H9 (cell line): ENCODE data around the gene POU2F2. TPM values are rescaled to one million over a fixed set of nuclear protein-coding genes. Genes with fewer than 3 reads are reported as not detected.

Experiments used
- DNase-seq: peaks from one replicate; pipeline ENCODE4 v3.0.0-alpha.2; 2017
- H2AFZ ChIP-seq: one replicate; pipeline ENCODE4 v1.6.1; 2013; ENCODE audit warnings: mild to moderate bottlenecking, low read length, control low read depth, moderate library complexity
- H2AK5ac ChIP-seq: 2 replicates; pipeline ENCODE4 v1.6.1; 2013; ENCODE audit warnings: low read length, control low read depth, mixed read lengths; ENCODE audit not compliant: insufficient read length
- H2BK120ac ChIP-seq: one replicate; pipeline ENCODE4 v1.6.1; 2013; ENCODE audit warnings: low read depth, mild to moderate bottlenecking, low read length, control low read depth, inconsistent platforms; ENCODE audit not compliant: poor library complexity, severe bottlenecking
- H2BK12ac ChIP-seq: 2 replicates; pipeline ENCODE4 v1.6.1; 2013; ENCODE audit warnings: low read length, control low read depth, mixed read lengths, low read depth; ENCODE audit not compliant: insufficient read length
- H2BK15ac ChIP-seq: 2 replicates; pipeline ENCODE4 v1.6.1; 2013; ENCODE audit warnings: low read depth, low read length, control low read depth
- H2BK20ac ChIP-seq: one replicate; pipeline ENCODE4 v1.6.1; 2013; ENCODE audit warnings: low read depth, mild to moderate bottlenecking, low read length, control low read depth, inconsistent platforms; ENCODE audit not compliant: poor library complexity, severe bottlenecking
- H2BK5ac ChIP-seq: 2 replicates; pipeline ENCODE4 v1.6.1; 2013; ENCODE audit warnings: low read length, control low read depth, mixed read lengths; ENCODE audit not compliant: insufficient read length
- H3K14ac ChIP-seq: 2 replicates; pipeline ENCODE4 v1.6.1; 2013; ENCODE audit warnings: low read length, control low read depth; ENCODE audit not compliant: insufficient read depth
- H3K18ac ChIP-seq: 2 replicates; pipeline ENCODE4 v1.6.1; 2013; ENCODE audit warnings: low read depth, mild to moderate bottlenecking, mixed read lengths, low read length, control low read depth; ENCODE audit not compliant: insufficient read length
- H3K23ac ChIP-seq: 2 replicates; pipeline ENCODE4 v1.6.1; 2013; ENCODE audit warnings: low read length, control low read depth, mixed read lengths, low read depth; ENCODE audit not compliant: insufficient read length
- H3K23me2 ChIP-seq: 2 replicates; pipeline ENCODE4 v1.6.1; 2013; ENCODE audit warnings: low read depth, mild to moderate bottlenecking, mixed read lengths, low read length, control low read depth; ENCODE audit not compliant: insufficient read length, poor library complexity, severe bottlenecking
- H3K27ac ChIP-seq: 2 replicates; pipeline ENCODE4 v1.5.1; 2013; ENCODE audit warnings: low read length, control low read depth, mixed read lengths, low read depth; ENCODE audit not compliant: insufficient read length
- H3K27me3 ChIP-seq: 2 replicates; pipeline ENCODE4 v1.6.1; 2013; ENCODE audit warnings: low read length, control low read depth, inconsistent platforms; ENCODE audit not compliant: insufficient read depth
- H3K4ac ChIP-seq: 2 replicates; pipeline ENCODE4 v1.6.1; 2013; ENCODE audit warnings: low read depth, mild to moderate bottlenecking, control low read depth, inconsistent platforms, low read length, moderate library complexity
- H3K4me1 ChIP-seq: 2 replicates; pipeline ENCODE4 v1.6.1; 2013; ENCODE audit warnings: low read length, control low read depth, inconsistent platforms; ENCODE audit not compliant: insufficient read depth
- H3K4me2 ChIP-seq: 2 replicates; pipeline ENCODE4 v1.6.1; 2013; ENCODE audit warnings: low read length, control low read depth, mixed read lengths; ENCODE audit not compliant: insufficient read length, insufficient read depth
- H3K56ac ChIP-seq: 2 replicates; pipeline ENCODE4 v1.6.1; 2013; ENCODE audit warnings: low read depth, mild to moderate bottlenecking, mixed read lengths, low read length, control low read depth; ENCODE audit not compliant: insufficient read length
- H3K79me1 ChIP-seq: 2 replicates; pipeline ENCODE4 v1.6.1; 2013; ENCODE audit warnings: low read depth, mild to moderate bottlenecking, moderate library complexity, low read length, control low read depth, inconsistent platforms; ENCODE audit not compliant: insufficient read depth, poor library complexity, severe bottlenecking
- H3K79me2 ChIP-seq: 2 replicates; pipeline ENCODE4 v1.6.1; 2013; ENCODE audit warnings: low read length, control low read depth, inconsistent platforms; ENCODE audit not compliant: insufficient read depth
- H3K9ac ChIP-seq: 2 replicates; pipeline ENCODE4 v1.6.1; 2013; ENCODE audit warnings: low read length, control low read depth, mixed read lengths; ENCODE audit not compliant: insufficient read length; ENCODE audit errors: extremely low read depth
- H3K9me3 ChIP-seq: one replicate; pipeline ENCODE4 v1.6.1; 2013; ENCODE audit warnings: low read depth, low read length, inconsistent platforms; ENCODE audit not compliant: control insufficient read depth
- H3T11ph ChIP-seq: one replicate; pipeline ENCODE4 v1.6.1; 2013; ENCODE audit warnings: mild to moderate bottlenecking, low read length, control low read depth, inconsistent platforms
- H4K20me1 ChIP-seq: one replicate; pipeline ENCODE4 v1.6.1; 2013; ENCODE audit not compliant: control insufficient read depth, insufficient read length, insufficient read depth
- H4K5ac ChIP-seq: 2 replicates; pipeline ENCODE4 v1.6.1; 2013; ENCODE audit warnings: low read depth, mild to moderate bottlenecking, mixed read lengths, low read length, control low read depth; ENCODE audit not compliant: insufficient read length
- H4K8ac ChIP-seq: replicated peaks from 2 replicates; pipeline ENCODE4 v1.6.1; 2013; ENCODE audit warnings: low read length, control low read depth, mixed read lengths, low read depth; ENCODE audit not compliant: insufficient read length
- H4K91ac ChIP-seq: 2 replicates; pipeline ENCODE4 v1.6.1; 2013; ENCODE audit warnings: low read depth, mild to moderate bottlenecking, moderate library complexity, mixed read lengths, low read length, control low read depth; ENCODE audit not compliant: insufficient read length
- H3K27ac Mint-ChIP-seq, 3 experiments: 2 replicates in 2 of 3; 3 replicates in 1 of 3; pipeline ENCODE4 v1.8.0; 2020 to 2021; ENCODE audit warnings: mixed read lengths in 3 of 3, mild to moderate bottlenecking in 1 of 3, moderate library complexity in 1 of 3
- H3K27me3 Mint-ChIP-seq: 2 replicates; pipeline ENCODE4 v1.8.0; 2021; ENCODE audit warnings: low read depth, mild to moderate bottlenecking, moderate library complexity, mixed read lengths
- H3K36me3 Mint-ChIP-seq, 3 experiments: 2 replicates in 2 of 3; 3 replicates in 1 of 3; pipeline ENCODE4 v1.8.0; 2020 to 2021; ENCODE audit warnings: low read depth in 3 of 3, mixed read lengths in 3 of 3; ENCODE audit not compliant: insufficient read depth in 1 of 3
- H3K4me1 Mint-ChIP-seq, 2 experiments: 2 replicates each; pipeline ENCODE4 v1.8.0; 2020; ENCODE audit warnings: mixed read lengths in 2 of 2
- H3K4me3 Mint-ChIP-seq, 2 experiments: 2 replicates in 1 of 2; 3 replicates in 1 of 2; pipeline ENCODE4 v1.8.0; 2020 to 2021; ENCODE audit warnings: mild to moderate bottlenecking in 2 of 2, mixed read lengths in 2 of 2, moderate library complexity in 1 of 2
- H3K9me3 Mint-ChIP-seq, 2 experiments: 2 replicates in 1 of 2; 3 replicates in 1 of 2; pipeline ENCODE4 v1.8.0; 2020; ENCODE audit warnings: mild to moderate bottlenecking in 2 of 2, mixed read lengths in 2 of 2, moderate library complexity in 1 of 2
- WGBS: extraction: QIAGEN DNeasy Blood & Tissue Kit; methylation state at CpG from one replicate; pipeline ENCODE4 v1.1.7; 2013; ENCODE audit warnings: missing lambda C conversion rate, low lambda C conversion rate, mixed read lengths; ENCODE audit not compliant: insufficient read length; ENCODE audit errors: extremely low coverage; 5-methylcytosine and 5-hydroxymethylcytosine counted together
- total RNA-seq: library from RNA; stranded (reverse); gene quantifications from 2 replicates; pipeline ENCODE4 v1.2.1, GENCODE V29; 2021
- TF ChIP-seq, protein P1 (sequence below): fragments of 200-600 bp; sonication (generic); conservative IDR thresholded peaks from 3 replicates; pipeline ENCODE4 v1.8.0; 2021; ENCODE audit warnings: antibody characterized with exemption, mild to moderate bottlenecking

The POU2F2 gene
- total RNA-seq, 1 experiment from 2014 or later: 2.9 TPM

DNA sequence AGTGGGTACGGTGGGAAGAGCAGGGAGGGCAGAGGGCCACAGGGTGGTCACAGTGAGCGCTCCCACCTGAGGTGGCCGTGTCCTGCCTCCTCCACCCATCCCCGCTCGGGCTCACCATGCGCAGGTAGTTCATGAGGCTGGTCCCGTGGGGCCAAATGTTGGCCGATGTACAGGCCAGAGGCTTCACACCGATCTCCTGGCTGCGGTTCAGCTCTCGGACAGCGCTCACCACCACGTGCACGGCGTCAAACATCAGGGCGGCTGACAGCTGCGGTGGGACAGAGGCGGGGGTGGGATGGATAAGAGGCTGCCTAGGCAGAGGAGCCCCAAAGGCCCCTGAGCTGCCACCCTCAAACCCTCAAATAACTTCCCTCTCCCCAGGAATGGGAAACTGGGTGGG lies 78.0 kb downstream of the POU2F2 start:
- H2BK120ac ChIP-seq: no peak overlapping the region
- H4K91ac ChIP-seq: no peak overlapping the region
- peaks cover 4% of the 10 kb centered on the region for H4K20me1 ChIP-seq
- H2BK15ac ChIP-seq: no peak overlapping the region
- DNase-seq: no peak
- H2AFZ ChIP-seq: no peak overlapping the region
- H2BK5ac ChIP-seq: no peak overlapping the region
- H3K79me1 ChIP-seq: no peaks in the 10 kb centered on the region
- no CpG with 5 or more reads among the region's 18 CpGs for WGBS
- no peaks in the 10 kb centered on the region for H3K79me2 ChIP-seq
- Mint-ChIP-seq H3K27me3 (no peaks in the 10 kb centered on the region; the same call in 1 of the 2 replicates), H3K4me1 (no peaks in the 10 kb centered on the region), H3K4me3 (no peak overlapping the region), H3K27ac (no peak overlapping the region), H3K9me3 (no peaks in the 10 kb centered on the region), H3K36me3 (peaks cover 42 to 78% (median 72%) of the 10 kb centered on the region in 3 experiments; a peak in 6 of 7 replicates)
- H3K14ac ChIP-seq: no peak overlapping the region; the same call in 1 of the 2 replicates
- no peak overlapping the region for H3K9ac ChIP-seq
- TF ChIP-seq, protein P1, sequence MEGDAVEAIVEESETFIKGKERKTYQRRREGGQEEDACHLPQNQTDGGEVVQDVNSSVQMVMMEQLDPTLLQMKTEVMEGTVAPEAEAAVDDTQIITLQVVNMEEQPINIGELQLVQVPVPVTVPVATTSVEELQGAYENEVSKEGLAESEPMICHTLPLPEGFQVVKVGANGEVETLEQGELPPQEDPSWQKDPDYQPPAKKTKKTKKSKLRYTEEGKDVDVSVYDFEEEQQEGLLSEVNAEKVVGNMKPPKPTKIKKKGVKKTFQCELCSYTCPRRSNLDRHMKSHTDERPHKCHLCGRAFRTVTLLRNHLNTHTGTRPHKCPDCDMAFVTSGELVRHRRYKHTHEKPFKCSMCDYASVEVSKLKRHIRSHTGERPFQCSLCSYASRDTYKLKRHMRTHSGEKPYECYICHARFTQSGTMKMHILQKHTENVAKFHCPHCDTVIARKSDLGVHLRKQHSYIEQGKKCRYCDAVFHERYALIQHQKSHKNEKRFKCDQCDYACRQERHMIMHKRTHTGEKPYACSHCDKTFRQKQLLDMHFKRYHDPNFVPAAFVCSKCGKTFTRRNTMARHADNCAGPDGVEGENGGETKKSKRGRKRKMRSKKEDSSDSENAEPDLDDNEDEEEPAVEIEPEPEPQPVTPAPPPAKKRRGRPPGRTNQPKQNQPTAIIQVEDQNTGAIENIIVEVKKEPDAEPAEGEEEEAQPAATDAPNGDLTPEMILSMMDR: no peak
- no peak overlapping the region for H3K4ac ChIP-seq
- H2AK5ac ChIP-seq: no peak overlapping the region
- no peaks in the 10 kb centered on the region for H3K9me3 ChIP-seq
- no peak overlapping the region for H2BK20ac ChIP-seq
- no peak overlapping the region for H3K56ac ChIP-seq
- H2BK12ac ChIP-seq: no peak overlapping the region
- H3K23ac ChIP-seq: no peak overlapping the region
- H3K23me2 ChIP-seq: no peaks in the 10 kb centered on the region
- no peak overlapping the region for H3T11ph ChIP-seq
- H4K8ac ChIP-seq: no peak overlapping the region
- H3K27ac ChIP-seq: no peak overlapping the region
- H3K4me1 ChIP-seq: no peaks in the 10 kb centered on the region
- no peak overlapping the region for H4K5ac ChIP-seq
- H3K18ac ChIP-seq: no peak overlapping the region
- H3K4me2 ChIP-seq: no peak overlapping the region
- no peaks in the 10 kb centered on the region for H3K27me3 ChIP-seq
